HepG2 (cell line): ENCODE measurements around the gene GORASP2. TPM values are rescaled to one million over a fixed set of nuclear protein-coding genes. Genes with fewer than 3 reads are reported as not detected.

Experiments
- ATRX ChIP-seq: sonication (generic); formaldehyde crosslinking; IDR thresholded peaks from 2 replicates; pipeline ENCODE4 v1.4.0; 2020; ENCODE audit warnings: missing genetic modification reagents, borderline replicate concordance
- CENPBD1 ChIP-seq: sonication (generic); formaldehyde crosslinking; IDR thresholded peaks from 2 replicates; pipeline ENCODE4 v1.8.0; 2022; ENCODE audit warnings: missing genetic modification reagents, low read depth, mild to moderate bottlenecking, borderline replicate concordance
- CHD2 ChIP-seq: IDR thresholded peaks from 2 replicates; pipeline ENCODE4 v1.6.1; 2011; ENCODE audit warnings: low read depth, low read length, improper control_type of control experiment
- ELF3 ChIP-seq: IDR thresholded peaks from 2 replicates; pipeline ENCODE4 v1.6.1; 2016; ENCODE audit warnings: missing genetic modification reagents, missing compliant biosample characterization
- HCFC1 ChIP-seq: fragments of 150-350 bp; IDR thresholded peaks from 2 replicates; pipeline ENCODE4 v1.6.1; 2014; ENCODE audit warnings: low read depth, low read length
- HMG20A ChIP-seq: IDR thresholded peaks from 2 replicates; pipeline ENCODE4 v1.6.1; 2016; ENCODE audit warnings: borderline replicate concordance
- JUN ChIP-seq: sonication (generic); formaldehyde crosslinking; IDR thresholded peaks from 2 replicates; pipeline ENCODE4 v1.4.0; 2020; ENCODE audit warnings: mild to moderate bottlenecking, missing genetic modification reagents
- NFYB ChIP-seq: sonication (generic); formaldehyde crosslinking; IDR thresholded peaks from 2 replicates; pipeline ENCODE4 v1.4.0; 2020; ENCODE audit warnings: missing genetic modification reagents
- PCBP1 ChIP-seq: fragments of 200-400 bp; formaldehyde crosslinking; IDR thresholded peaks from 2 replicates; pipeline ENCODE4 v1.6.1; 2017; ENCODE audit warnings: mild to moderate bottlenecking, low read depth, low read length, borderline replicate concordance
- PITX1 ChIP-seq: sonication (generic); formaldehyde crosslinking; IDR thresholded peaks from 2 replicates; pipeline ENCODE4 v1.5.1; 2020; ENCODE audit warnings: mild to moderate bottlenecking, missing genetic modification reagents
- RFX5 ChIP-seq: IDR thresholded peaks from 2 replicates; pipeline ENCODE4 v1.6.1; 2011; ENCODE audit warnings: low read depth, low read length, improper control_type of control experiment
- RXRA ChIP-seq: sonication (generic); formaldehyde crosslinking; IDR thresholded peaks from 2 replicates; pipeline ENCODE4 v1.5.1; 2020; ENCODE audit warnings: missing genetic modification reagents
- SKI ChIP-seq: fragments of 450-650 bp; IDR thresholded peaks from one replicate; pipeline ENCODE4 v1.6.1; 2018; ENCODE audit warnings: mild to moderate bottlenecking; ENCODE audit not compliant: partially characterized antibody
- STAG1 ChIP-seq: sonication (generic); formaldehyde crosslinking; IDR thresholded peaks from 2 replicates; pipeline ENCODE4 v1.4.0; 2020; ENCODE audit warnings: missing genetic modification reagents
- THAP11 ChIP-seq: IDR thresholded peaks from 2 replicates; pipeline ENCODE4 v1.6.1; 2016; ENCODE audit warnings: missing biosample characterization, missing genetic modification reagents
- U2AF2 ChIP-seq: fragments of 200-400 bp; formaldehyde crosslinking; IDR thresholded peaks from 2 replicates; pipeline ENCODE4 v1.6.1; 2017; ENCODE audit warnings: low read depth, mild to moderate bottlenecking, low read length
- ZNF101 ChIP-seq: sonication (generic); formaldehyde crosslinking; IDR thresholded peaks from 2 replicates; pipeline ENCODE4 v1.4.0; 2020; ENCODE audit warnings: mild to moderate bottlenecking, low read depth, missing genetic modification reagents, borderline replicate concordance
- ZNF362 ChIP-seq: sonication (generic); formaldehyde crosslinking; IDR thresholded peaks from 2 replicates; pipeline ENCODE4 v1.4.0; 2020; ENCODE audit warnings: missing genetic modification reagents, mild to moderate bottlenecking, borderline replicate concordance
- ZNF567 ChIP-seq: sonication (generic); formaldehyde crosslinking; IDR thresholded peaks from 2 replicates; pipeline ENCODE4 v1.8.1; 2023; ENCODE audit warnings: mild to moderate bottlenecking, missing genetic modification reagents, borderline replicate concordance
- ZNF598 ChIP-seq: sonication (generic); formaldehyde crosslinking; IDR thresholded peaks from 2 replicates; pipeline ENCODE4 v1.5.1; 2020; ENCODE audit warnings: mild to moderate bottlenecking, missing genetic modification reagents, borderline replicate concordance
- ZNF619 ChIP-seq: sonication (generic); formaldehyde crosslinking; IDR thresholded peaks from 2 replicates; pipeline ENCODE4 v1.4.0; 2020; ENCODE audit warnings: mild to moderate bottlenecking, missing genetic modification reagents
- ZNF773 ChIP-seq: sonication (generic); formaldehyde crosslinking; IDR thresholded peaks from 2 replicates; pipeline ENCODE4 v1.4.0; 2020; ENCODE audit warnings: missing genetic modification reagents, borderline replicate concordance
- polyA plus RNA-seq, 8 experiments: library from polyadenylated mRNA; depleted of rRNA in 3 of 8; stranded (reverse) in 7 of 8; unstranded in 1 of 8; fragments of >200 nt; fragmentation: Illumina TruSeq in 4 of 8; extraction: Trizol in 4 of 8; gene quantifications; 2 replicates each; pipeline versions ENCODE4 v1.2.1 to v1.2.3, GENCODE V29; 2011 to 2016; ENCODE audit warnings: low read depth in 4 of 8, missing spikeins in 1 of 8, mixed read lengths in 1 of 8; ENCODE audit not compliant: insufficient read depth in 1 of 8
- total RNA-seq, 5 experiments: library from RNA; depleted of rRNA; stranded (reverse); fragments of >200 nt; fragmentation: Illumina TruSeq; extraction: Trizol; gene quantifications; 2 replicates each; pipeline ENCODE4 v1.2.3, GENCODE V29; 2016; ENCODE audit warnings: low read depth in 1 of 5
- TF ChIP-seq, protein P1 (sequence below): sonication (generic); formaldehyde crosslinking; IDR thresholded peaks from 2 replicates; pipeline ENCODE4 v1.5.0; 2020; ENCODE audit warnings: missing genetic modification reagents
- TF ChIP-seq, protein P2 (sequence below): sonication (generic); formaldehyde crosslinking; IDR thresholded peaks from 2 replicates; pipeline ENCODE4 v1.8.1; 2023; ENCODE audit warnings: missing genetic modification reagents, inconsistent platforms, borderline replicate concordance
- TF ChIP-seq, protein P3 (sequence below): sonication (generic); formaldehyde crosslinking; IDR thresholded peaks from 2 replicates; pipeline ENCODE4 v1.9.0; 2021; ENCODE audit warnings: missing genetic modification reagents, borderline replicate concordance

GORASP2 gene
- total and polyA plus RNA-seq, 2 of the 13 experiments (the other 11 are each of a cell fraction or from before 2014, with no cell fraction given): 103 to 239 TPM

- TF ChIP-seq STAG1 (peak; percentile 94), ZNF598 (CRISPR knock-in tag) (peak; percentile 74; the same call in 1 of the 2 replicates), PCBP1 (no peak), THAP11 (CRISPR knock-in tag) (peak; percentile 79), ZNF362 (CRISPR knock-in tag) (0 out of 2 replicates have a peak, but pooled peaks have one; percentile 29), ELF3 (CRISPR knock-in tag) (peak; percentile 42; the same call in 1 of the 2 replicates), CHD2 (peak; percentile 7; the same call in 1 of the 2 replicates), PITX1 (CRISPR knock-in tag) (peak; percentile 20; the same call in 1 of the 2 replicates), ZNF101 (CRISPR knock-in tag) (peak; percentile 84; the same call in 1 of the 2 replicates), NFYB (no peak), CENPBD1 (CRISPR knock-in tag) (no peak; the same call in 1 of the 2 replicates), HMG20A (CRISPR knock-in tag) (peak; percentile 28; the same call in 1 of the 2 replicates), ATRX (CRISPR knock-in tag) (no peak), ZNF773 (CRISPR knock-in tag) (peak; percentile 71; the same call in 1 of the 2 replicates), SKI (peak; percentile 42), HCFC1 (peak; percentile 35; the same call in 1 of the 2 replicates), ZNF567 (CRISPR knock-in tag) (peak; percentile 69; the same call in 1 of the 2 replicates), RXRA (CRISPR knock-in tag) (peak; percentile 93), JUN (CRISPR knock-in tag) (0 out of 2 replicates have a peak, but pooled peaks have one; percentile 21), ZNF619 (peak; percentile 28; the same call in 1 of the 2 replicates), U2AF2 (peak; percentile 74; the same call in 1 of the 2 replicates), RFX5 (no peak)
- TF ChIP-seq, protein P1, sequence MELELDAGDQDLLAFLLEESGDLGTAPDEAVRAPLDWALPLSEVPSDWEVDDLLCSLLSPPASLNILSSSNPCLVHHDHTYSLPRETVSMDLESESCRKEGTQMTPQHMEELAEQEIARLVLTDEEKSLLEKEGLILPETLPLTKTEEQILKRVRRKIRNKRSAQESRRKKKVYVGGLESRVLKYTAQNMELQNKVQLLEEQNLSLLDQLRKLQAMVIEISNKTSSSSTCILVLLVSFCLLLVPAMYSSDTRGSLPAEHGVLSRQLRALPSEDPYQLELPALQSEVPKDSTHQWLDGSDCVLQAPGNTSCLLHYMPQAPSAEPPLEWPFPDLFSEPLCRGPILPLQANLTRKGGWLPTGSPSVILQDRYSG: peak; percentile 86; the same call in 1 of the 2 replicates
- TF ChIP-seq, protein P2, sequence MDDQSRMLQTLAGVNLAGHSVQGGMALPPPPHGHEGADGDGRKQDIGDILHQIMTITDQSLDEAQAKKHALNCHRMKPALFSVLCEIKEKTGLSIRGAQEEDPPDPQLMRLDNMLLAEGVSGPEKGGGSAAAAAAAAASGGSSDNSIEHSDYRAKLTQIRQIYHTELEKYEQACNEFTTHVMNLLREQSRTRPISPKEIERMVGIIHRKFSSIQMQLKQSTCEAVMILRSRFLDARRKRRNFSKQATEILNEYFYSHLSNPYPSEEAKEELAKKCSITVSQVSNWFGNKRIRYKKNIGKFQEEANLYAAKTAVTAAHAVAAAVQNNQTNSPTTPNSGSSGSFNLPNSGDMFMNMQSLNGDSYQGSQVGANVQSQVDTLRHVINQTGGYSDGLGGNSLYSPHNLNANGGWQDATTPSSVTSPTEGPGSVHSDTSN (CRISPR knock-in tag): no peak
- TF ChIP-seq, protein P3, sequence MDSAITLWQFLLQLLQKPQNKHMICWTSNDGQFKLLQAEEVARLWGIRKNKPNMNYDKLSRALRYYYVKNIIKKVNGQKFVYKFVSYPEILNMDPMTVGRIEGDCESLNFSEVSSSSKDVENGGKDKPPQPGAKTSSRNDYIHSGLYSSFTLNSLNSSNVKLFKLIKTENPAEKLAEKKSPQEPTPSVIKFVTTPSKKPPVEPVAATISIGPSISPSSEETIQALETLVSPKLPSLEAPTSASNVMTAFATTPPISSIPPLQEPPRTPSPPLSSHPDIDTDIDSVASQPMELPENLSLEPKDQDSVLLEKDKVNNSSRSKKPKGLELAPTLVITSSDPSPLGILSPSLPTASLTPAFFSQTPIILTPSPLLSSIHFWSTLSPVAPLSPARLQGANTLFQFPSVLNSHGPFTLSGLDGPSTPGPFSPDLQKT (CRISPR knock-in tag): no peak
Observed at GRCh38 chr2:170973492-170974303, 44.6 kb downstream of the GORASP2 start (continued).
